Epithelial cell of esophagus (primary cell): Measurements from ENCODE around the gene PRKD1.

Experiments
- DNase-seq: peaks from one replicate; pipeline ENCODE4 v3.0.0; 2010; ENCODE audit warnings: low read depth
- H3K4me3 ChIP-seq: 2 replicates; pipeline ENCODE4 v1.5.1; 2011; ENCODE audit warnings: mild to moderate bottlenecking, low read length, control low read depth
- TF ChIP-seq, protein P1 (sequence below): IDR thresholded peaks from 2 replicates; pipeline ENCODE4 v1.5.1; 2011; ENCODE audit warnings: low read depth, mild to moderate bottlenecking, low read length, control low read depth, inconsistent platforms; ENCODE audit not compliant: insufficient read depth; ENCODE audit errors: missing control alignments

PRKD1 gene

GRCh38 chr14:29654901-29655550 lies 272.6 kb downstream of the PRKD1 start:
- DNase-seq: peak; percentile 6
- H3K4me3 ChIP-seq: no peak overlapping the region
- TF ChIP-seq, protein P1, sequence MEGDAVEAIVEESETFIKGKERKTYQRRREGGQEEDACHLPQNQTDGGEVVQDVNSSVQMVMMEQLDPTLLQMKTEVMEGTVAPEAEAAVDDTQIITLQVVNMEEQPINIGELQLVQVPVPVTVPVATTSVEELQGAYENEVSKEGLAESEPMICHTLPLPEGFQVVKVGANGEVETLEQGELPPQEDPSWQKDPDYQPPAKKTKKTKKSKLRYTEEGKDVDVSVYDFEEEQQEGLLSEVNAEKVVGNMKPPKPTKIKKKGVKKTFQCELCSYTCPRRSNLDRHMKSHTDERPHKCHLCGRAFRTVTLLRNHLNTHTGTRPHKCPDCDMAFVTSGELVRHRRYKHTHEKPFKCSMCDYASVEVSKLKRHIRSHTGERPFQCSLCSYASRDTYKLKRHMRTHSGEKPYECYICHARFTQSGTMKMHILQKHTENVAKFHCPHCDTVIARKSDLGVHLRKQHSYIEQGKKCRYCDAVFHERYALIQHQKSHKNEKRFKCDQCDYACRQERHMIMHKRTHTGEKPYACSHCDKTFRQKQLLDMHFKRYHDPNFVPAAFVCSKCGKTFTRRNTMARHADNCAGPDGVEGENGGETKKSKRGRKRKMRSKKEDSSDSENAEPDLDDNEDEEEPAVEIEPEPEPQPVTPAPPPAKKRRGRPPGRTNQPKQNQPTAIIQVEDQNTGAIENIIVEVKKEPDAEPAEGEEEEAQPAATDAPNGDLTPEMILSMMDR: no peak

DNA sequence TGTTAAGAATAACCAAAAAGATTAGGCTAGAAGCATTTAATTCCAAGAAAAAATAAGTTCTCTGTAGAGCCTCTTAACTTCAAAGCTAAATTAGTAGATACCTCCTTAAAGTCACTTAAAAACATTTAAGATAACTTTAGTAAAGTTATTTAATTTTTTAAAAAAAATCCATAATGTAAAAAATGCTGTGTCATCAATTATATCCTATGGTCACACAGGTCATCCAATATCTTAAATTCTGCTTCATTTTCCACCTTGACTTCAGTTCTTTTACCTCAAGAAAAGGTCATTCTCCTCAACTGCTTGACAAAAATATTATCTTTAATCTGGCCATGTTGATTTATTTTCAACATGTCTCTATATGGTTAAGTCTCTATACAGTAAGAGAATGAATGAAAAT lies 274.3 kb downstream of the PRKD1 start:
- TF ChIP-seq, protein P1: no peak
- H3K4me3 ChIP-seq: no peak overlapping the region
- no peak for DNase-seq

GRCh38 chr14:29652571-29652970 lies 275.1 kb downstream of the PRKD1 start:
- H3K4me3 ChIP-seq: no peak overlapping the region
- no peak for DNase-seq
- TF ChIP-seq, protein P1: no peak

DNA sequence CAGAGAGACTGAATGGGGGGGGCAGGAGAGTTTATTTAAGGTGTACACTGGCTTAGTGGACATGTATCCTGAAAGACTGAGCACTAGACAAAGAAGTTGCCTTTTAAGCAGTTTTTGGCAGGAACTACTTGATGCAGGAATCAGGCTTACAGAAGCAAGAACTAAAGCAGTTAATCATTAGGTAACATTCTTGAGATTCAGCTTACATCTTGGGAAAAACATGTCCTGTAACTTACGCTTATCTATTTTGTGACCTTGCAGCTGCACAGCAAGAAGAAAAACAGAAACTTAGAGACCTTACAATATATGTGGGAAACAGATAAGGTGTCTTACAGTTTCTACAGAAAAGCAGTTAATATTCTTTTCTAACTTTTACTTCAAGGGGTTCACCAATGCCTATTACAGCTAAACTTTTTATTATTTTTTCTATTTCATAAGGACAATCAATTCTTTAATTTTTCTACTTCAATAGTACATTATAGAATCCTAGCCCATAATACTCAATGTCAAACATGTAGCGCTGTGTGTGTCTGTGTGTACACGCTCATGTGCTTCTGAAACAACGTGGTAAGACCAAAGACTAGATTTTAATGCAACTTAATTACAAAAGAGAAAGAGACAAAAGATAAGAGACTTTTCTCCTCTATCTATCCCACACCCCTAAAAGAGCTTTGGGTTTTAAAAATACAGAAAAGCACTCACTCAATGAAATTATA lies 276.9 kb downstream of the PRKD1 start:
- TF ChIP-seq, protein P1: no peak
- H3K4me3 ChIP-seq: no peak overlapping the region
- DNase-seq: no peak

DNA sequence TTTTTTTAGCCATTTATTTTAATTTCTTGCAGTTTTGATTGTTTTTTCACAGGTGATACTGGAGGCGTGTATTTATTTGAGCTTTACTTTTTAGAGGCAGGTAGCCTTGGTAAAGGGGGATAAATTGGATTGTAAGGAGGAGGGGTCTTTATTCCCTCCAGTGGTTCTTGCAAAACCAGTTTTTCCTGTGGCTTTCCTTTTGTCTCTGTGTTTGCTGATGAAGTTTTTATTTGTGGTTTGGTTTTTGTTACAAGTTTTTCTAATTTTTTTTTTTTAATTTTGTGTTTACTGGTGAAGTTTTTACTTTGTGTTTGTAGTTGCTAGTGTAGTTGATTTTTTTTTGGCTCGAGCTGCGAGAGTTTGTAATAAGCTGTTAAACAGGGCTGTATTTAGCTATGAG lies 278.5 kb downstream of the PRKD1 start:
- TF ChIP-seq, protein P1: no peak
- no peak overlapping the region for H3K4me3 ChIP-seq
- DNase-seq: no peak

DNA sequence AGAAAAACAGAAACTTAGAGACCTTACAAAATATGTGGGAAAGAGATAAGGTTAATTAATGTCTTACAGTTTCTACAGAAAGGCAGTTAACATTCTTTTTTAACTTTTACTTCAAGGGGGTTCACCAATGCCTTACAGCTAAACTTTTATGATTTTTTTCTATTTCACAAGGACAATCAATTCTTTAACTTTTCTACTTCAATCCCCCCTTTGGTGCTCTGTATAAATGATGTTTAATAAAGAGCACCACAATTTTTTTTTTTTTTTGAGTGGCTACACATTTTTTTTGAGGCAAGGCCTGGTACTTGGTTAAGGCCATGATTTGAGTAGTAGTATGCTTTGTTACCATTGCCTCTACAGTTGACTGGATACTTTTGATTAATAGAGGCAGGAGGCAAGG lies 279.6 kb downstream of the PRKD1 start:
- DNase-seq: no peak
- TF ChIP-seq, protein P1: no peak
- H3K4me3 ChIP-seq: no peak overlapping the region

DNA sequence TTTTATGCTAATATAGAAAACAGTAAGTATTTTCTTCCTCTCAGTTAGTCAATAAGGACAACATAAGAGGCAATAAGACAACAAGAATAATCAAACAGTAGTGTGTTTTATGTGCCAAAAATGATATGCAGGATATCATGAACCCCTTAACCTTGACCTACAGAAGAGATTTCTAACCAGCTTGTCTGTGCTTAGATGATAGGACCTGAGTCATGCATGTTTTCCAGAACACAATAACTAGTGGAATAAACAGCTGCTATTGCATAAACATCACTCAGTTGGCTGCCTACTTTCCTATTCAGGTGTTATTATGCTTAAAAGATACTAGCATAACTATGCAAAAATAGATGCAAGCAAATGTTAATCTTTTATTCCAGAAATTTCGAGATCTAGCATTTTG lies 282.5 kb downstream of the PRKD1 start:
- no peak overlapping the region for H3K4me3 ChIP-seq
- peak; percentile 6 for DNase-seq
- TF ChIP-seq, protein P1: no peak
